ENCODE data around the gene EIPR1. TPM values are rescaled to one million over a fixed set of nuclear protein-coding genes. Genes with fewer than 3 reads are reported as not detected.

The EIPR1 gene
- total and polyA plus RNA-seq, 2 of the 13 experiments (the other 11 are each of a cell fraction or from before 2014, with no cell fraction given) = 70.0 to 96.3 TPM

- in situ Hi-C loops (cut with HindIII; ENCODE audit: extremely low pct_ligation_motif_present, low pct_unique_long_range_greater_than_20kb) = no loop called here
- POLR2A ChIA-PET = no interaction called here
- BruUV-seq (replicated peaks) = no TSS peak
Observed at GRCh38 chr2:3268705-3269029, 109.0 kb downstream of the EIPR1 start.

GRCh38 chr2:3267869-3268704 lies 109.5 kb downstream of the EIPR1 start:
- H4K20me1 ChIP-seq (ENCODE audit: insufficient read depth, low read length) = no peaks in the 10 kb centered on the region; the same call in 1 of the 2 replicates
- FAIRE-seq = no peak
- H3K9ac ChIP-seq (ENCODE audit: insufficient read depth, low read depth, low read length) = no peak overlapping the region
- no peak overlapping the region for H3K4me2 ChIP-seq (ENCODE audit: low read depth, low read length)
- BruUV-seq (replicated peaks) = no TSS peak
- H3K79me2 ChIP-seq (ENCODE audit: insufficient read depth, low read length) = no peaks in the 10 kb centered on the region
- H3K36me3 ChIP-seq (replicated peaks in 1 of 2; ENCODE audit: control insufficient read depth in 1 of 2, insufficient read depth in 2 of 2, low read length in 2 of 2) = peaks cover 9 to 22% of the 10 kb centered on the region in 2 experiments; a peak in 4 of 5 replicates
- ChIA-PET POLR2A (no interaction called here), CTCF (ENCODE audit: low intra/inter-chr PET ratio, low total read pairs) (no interaction called here)
- H3K4me3 ChIP-seq (replicated peaks in 1 of 3; ENCODE audit: insufficient read depth in 1 of 3, low read depth in 2 of 3, low read length in 3 of 3) = no peak overlapping the region
- 97% methylated on average over 20 of the region's 20 CpGs for WGBS (ENCODE audit: low lambda C conversion rate)
- no peaks in the 10 kb centered on the region for H3K27me3 ChIP-seq (ENCODE audit: control insufficient read depth in 1 of 2, insufficient read depth in 2 of 2, low read length in 2 of 2)
- no peak overlapping the region for H3K27ac ChIP-seq (ENCODE audit: extremely low read length, insufficient read depth, low read length)
- ATAC-seq = peak; percentile 45
- H3K9me3 ChIP-seq (ENCODE audit: low read length) = no peaks in the 10 kb centered on the region
- intact Hi-C loops (cut with micrococcal nuclease; ENCODE audit: unreplicated experiment) (no loop called here), in situ Hi-C loops (cut with HindIII; ENCODE audit: extremely low pct_ligation_motif_present, low pct_unique_long_range_greater_than_20kb) (no loop called here)
- H2AFZ ChIP-seq (ENCODE audit: low read length) = no peak overlapping the region
- H3K4me1 ChIP-seq (ENCODE audit: insufficient read depth, low read length) = no peaks in the 10 kb centered on the region
- no peak for DNase-seq (ENCODE audit: low spot score)
- TF ChIP-seq ZNF564 (CRISPR knock-in tag; IDR thresholded peaks at IDR 0.05) (no peak), HNRNPLL (IDR thresholded peaks at IDR 0.05; ENCODE audit: low read depth, low read length, poor library complexity, severe bottlenecking) (peak; percentile 17), ZFP36 (IDR thresholded peaks at IDR 0.05; ENCODE audit: borderline replicate concordance, low read depth, low read length, partially characterized antibody) (no peak), RELA (CRISPR knock-in tag; IDR thresholded peaks at IDR 0.05) (no peak), CHCHD3 (CRISPR knock-in tag; IDR thresholded peaks at IDR 0.05) (no peak), AGO2 (optimal IDR thresholded peaks at IDR 0.05; ENCODE audit: low read depth, low read length) (peak; percentile 32), THAP11 (CRISPR knock-in tag; IDR thresholded peaks at IDR 0.05) (no peak)
- TF ChIP-seq, protein P1, sequence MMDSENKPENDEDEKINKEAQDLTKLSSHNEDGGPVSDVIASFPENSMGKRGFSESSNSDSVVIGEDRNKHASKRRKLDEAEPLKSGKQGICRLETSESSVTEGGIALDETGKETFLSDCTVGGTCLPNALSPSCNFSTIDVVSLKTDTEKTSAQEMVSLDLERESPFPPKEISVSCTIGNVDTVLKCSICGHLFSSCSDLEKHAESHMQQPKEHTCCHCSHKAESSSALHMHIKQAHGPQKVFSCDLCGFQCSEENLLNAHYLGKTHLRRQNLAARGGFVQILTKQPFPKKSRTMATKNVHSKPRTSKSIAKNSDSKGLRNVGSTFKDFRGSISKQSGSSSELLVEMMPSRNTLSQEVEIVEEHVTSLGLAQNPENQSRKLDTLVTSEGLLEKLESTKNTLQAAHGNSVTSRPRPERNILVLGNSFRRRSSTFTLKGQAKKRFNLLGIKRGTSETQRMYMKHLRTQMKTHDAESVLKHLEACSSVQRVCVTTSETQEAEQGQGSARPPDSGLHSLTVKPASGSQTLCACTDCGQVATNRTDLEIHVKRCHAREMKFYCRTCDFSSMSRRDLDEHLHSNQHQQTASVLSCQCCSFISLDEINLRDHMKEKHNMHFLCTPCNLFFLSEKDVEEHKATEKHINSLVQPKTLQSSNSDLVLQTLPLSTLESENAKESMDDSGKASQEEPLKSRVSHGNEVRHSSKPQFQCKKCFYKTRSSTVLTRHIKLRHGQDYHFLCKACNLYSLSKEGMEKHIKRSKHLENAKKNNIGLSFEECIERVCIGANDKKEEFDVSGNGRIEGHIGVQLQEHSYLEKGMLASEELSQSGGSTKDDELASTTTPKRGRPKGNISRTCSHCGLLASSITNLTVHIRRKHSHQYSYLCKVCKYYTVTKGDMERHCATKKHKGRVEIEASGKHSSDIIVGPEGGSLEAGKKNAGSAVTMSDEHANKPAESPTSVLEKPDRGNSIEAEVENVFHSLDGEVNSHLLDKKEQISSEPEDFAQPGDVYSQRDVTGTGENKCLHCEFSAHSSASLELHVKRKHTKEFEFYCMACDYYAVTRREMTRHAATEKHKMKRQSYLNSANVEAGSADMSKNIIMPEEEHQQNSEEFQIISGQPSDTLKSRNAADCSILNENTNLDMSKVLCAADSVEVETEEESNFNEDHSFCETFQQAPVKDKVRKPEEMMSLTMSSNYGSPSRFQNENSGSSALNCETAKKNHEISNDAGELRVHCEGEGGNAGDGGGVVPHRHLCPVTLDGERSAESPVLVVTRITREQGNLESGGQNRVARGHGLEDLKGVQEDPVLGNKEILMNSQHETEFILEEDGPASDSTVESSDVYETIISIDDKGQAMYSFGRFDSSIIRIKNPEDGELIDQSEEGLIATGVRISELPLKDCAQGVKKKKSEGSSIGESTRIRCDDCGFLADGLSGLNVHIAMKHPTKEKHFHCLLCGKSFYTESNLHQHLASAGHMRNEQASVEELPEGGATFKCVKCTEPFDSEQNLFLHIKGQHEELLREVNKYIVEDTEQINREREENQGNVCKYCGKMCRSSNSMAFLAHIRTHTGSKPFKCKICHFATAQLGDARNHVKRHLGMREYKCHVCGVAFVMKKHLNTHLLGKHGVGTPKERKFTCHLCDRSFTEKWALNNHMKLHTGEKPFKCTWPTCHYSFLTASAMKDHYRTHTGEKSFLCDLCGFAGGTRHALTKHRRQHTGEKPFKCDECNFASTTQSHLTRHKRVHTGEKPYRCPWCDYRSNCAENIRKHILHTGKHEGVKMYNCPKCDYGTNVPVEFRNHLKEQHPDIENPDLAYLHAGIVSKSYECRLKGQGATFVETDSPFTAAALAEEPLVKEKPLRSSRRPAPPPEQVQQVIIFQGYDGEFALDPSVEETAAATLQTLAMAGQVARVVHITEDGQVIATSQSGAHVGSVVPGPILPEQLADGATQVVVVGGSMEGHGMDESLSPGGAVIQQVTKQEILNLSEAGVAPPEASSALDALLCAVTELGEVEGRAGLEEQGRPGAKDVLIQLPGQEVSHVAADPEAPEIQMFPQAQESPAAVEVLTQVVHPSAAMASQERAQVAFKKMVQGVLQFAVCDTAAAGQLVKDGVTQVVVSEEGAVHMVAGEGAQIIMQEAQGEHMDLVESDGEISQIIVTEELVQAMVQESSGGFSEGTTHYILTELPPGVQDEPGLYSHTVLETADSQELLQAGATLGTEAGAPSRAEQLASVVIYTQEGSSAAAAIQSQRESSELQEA (CRISPR knock-in tag; IDR thresholded peaks at IDR 0.05; ENCODE audit: not compliant biosample characterization) = peak; percentile 41

More at GRCh38 chr2:3268705-3269029, 109.0 kb downstream of the EIPR1 start:
- H3K27ac ChIP-seq (ENCODE audit: extremely low read length, insufficient read depth, low read length) = no peak overlapping the region
- intact Hi-C loops (cut with micrococcal nuclease; ENCODE audit: unreplicated experiment) = no loop called here
- CTCF ChIA-PET (ENCODE audit: low intra/inter-chr PET ratio, low total read pairs) = no interaction called here
- H3K36me3 ChIP-seq (replicated peaks in 1 of 2; ENCODE audit: control insufficient read depth in 1 of 2, insufficient read depth in 2 of 2, low read length in 2 of 2) = peaks cover 9 to 22% of the 10 kb centered on the region in 2 experiments; a peak in 4 of 5 replicates
- no peaks in the 10 kb centered on the region for H3K4me1 ChIP-seq (ENCODE audit: insufficient read depth, low read length)
- DNase-seq (ENCODE audit: low spot score) (no peak), FAIRE-seq (no peak), ATAC-seq (no peak)
- H3K27me3 ChIP-seq (ENCODE audit: control insufficient read depth in 1 of 2, insufficient read depth in 2 of 2, low read length in 2 of 2) = no peaks in the 10 kb centered on the region
- no peak overlapping the region for H3K4me2 ChIP-seq (ENCODE audit: low read depth, low read length)
- no peaks in the 10 kb centered on the region for H3K79me2 ChIP-seq (ENCODE audit: insufficient read depth, low read length)
- no peak overlapping the region for H3K9ac ChIP-seq (ENCODE audit: insufficient read depth, low read depth, low read length)
- H3K9me3 ChIP-seq (ENCODE audit: low read length) = no peaks in the 10 kb centered on the region
- 94% methylated on average over 6 of the region's 6 CpGs for WGBS (ENCODE audit: low lambda C conversion rate)
- H2AFZ ChIP-seq (ENCODE audit: low read length) = no peak overlapping the region
- H4K20me1 ChIP-seq (ENCODE audit: insufficient read depth, low read length) = no peaks in the 10 kb centered on the region; the same call in 1 of the 2 replicates
- TF ChIP-seq ZFP1 (CRISPR knock-in tag; IDR thresholded peaks at IDR 0.05) (no peak), ZFP41 (CRISPR knock-in tag; IDR thresholded peaks at IDR 0.05; ENCODE audit: borderline replicate concordance) (no peak)
- no peak overlapping the region for H3K4me3 ChIP-seq (replicated peaks in 1 of 3; ENCODE audit: insufficient read depth in 1 of 3, low read depth in 2 of 3, low read length in 3 of 3)

Measured in HepG2 (cell line).